ENCODE measurements around the gene ARL4D.

DNA sequence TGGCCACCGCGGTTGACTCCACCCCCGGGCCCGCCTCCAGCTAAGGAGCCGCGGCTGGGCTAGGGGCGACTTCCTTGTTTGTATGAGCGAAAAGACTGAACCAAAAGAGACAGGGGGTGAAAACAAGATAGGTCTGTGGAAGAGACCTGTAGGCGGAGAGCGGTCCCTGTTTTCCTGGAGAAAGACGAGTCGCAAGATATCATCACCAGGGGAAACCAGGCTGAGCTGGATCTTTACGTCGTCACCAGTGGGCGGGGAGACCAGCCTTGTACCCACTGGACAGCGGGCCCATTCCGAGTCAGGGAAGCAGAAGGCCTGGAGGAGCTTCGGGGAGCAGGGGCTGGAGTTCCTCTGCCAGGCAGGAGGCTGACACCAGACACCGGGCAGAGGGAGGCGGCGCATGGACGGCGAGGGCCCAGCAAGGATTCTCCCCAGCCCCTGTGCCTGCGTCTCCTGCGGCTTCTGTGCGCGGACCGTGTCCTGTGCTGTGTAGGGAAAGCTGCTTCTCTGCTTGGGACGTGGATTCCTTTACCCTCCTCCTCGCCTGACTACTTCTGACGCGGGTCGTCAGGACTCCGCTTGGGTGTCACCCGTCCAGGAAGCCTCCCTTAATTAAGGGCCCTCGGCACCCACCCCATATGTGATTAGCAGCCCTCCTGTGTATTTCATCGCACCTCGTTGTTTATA lies 10.3 kb upstream of the ARL4D start:
- TF ChIP-seq CTCF (IDR thresholded peaks at IDR 0.05; ENCODE audit: poor library complexity) (no peak), EZH2 (IDR thresholded peaks at IDR 0.05; ENCODE audit: borderline replicate concordance) (no peak)
